ENCODE results near the gene DEFB128.
A peak's percentile ranks its signal among the peaks of the same experiment; 100 is the strongest.
"Not testable (repeated sequence)": the region's sequence is repeated elsewhere in the genome, so short reads cannot be mapped to it uniquely, and the experiment has no call there.

The DEFB128 gene

DNA sequence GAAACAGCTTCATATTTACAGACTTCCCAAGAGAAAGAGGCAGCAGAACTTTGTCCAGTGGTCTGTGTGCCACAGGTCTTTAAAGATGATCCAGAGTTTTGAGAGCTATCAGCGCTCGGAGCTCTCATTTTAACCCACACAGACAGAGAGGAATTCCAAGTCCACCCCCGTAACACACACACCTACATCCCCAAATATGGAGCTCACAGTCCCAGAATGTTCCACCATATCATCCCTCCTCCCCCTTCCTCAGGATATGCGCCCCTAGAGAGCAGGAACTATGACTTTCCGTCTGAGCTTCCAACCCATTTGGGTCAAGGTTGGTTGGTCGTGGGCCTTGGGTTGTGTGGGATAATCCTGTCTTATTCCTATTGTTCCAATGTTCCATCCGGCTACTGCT lies at the start of gene DEFB128:
DEFB128 (minus strand) TSS at position 101 of the 400 bp plus-strand sequence; CDS start at position 13, 88 bp downstream.
- DNase-seq (ENCODE audit: low read depth in 2 of 3, low spot score in 2 of 3): no peak

DNA sequence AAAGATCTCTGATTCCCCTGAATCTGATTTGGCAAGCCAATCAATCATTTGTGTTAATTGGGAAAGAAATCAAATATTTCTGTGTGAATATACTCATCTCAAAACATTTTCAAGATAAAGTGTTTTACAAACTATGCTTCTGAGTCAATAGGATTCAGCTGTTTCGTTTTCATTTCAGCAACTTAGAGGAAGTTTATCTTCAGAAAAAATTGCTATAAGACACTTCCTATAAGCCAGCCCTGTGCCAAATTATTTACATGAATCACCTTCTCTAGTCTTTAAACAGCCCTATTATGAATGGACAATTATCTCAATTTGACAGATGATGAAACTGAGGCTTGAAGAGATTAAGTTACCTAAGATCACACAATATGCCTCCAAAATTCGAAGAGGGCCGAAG lies 48.4 kb upstream of the DEFB128 start:
- no peak for DNase-seq (ENCODE audit: low read depth in 2 of 3, low spot score in 2 of 3)

DNA sequence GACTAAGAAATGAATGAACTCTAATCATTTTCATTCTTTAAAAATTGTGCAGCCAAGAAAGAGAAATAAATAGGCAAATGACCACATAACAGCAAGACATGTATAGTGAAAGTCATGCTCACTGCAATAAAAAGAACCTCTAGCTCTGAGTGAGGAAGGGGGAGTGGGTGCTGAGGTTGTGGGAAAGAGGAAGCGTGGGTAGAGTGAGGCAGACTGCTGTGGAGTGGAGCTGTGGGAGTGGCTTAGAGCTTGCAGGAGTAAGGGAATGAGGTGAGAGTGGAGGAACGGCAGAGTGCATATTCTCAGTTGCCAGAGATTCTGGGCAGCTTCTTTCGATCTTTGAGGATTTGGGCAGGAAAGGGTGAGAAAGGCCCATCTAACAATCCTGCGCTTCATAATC lies 48.0 kb upstream of the DEFB128 start:
- peak in 1 of 3 experiments; percentile 10 for DNase-seq (ENCODE audit: low read depth in 2 of 3, low spot score in 2 of 3)

DNA sequence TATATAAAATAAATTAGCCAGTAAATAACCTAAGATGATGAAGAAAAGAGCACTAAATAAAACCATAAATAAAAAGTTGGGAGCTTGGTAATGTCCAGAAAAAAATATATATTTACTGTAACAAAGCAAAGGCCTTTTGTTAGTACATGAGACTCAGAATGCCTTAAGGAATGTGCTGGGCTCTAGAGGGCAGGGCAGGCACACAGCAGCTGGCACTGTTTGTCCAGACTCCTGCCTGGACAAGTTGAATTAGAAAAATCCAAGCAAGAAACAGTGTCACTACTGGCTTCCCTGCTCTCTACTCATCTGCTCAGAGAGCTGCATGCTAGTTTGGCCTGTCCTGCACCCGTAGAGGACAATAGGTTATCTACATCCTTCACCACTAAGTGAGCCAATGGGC lies 46.4 kb upstream of the DEFB128 start:
- no peak for DNase-seq (ENCODE audit: low read depth in 2 of 3, low spot score in 2 of 3)

DNA sequence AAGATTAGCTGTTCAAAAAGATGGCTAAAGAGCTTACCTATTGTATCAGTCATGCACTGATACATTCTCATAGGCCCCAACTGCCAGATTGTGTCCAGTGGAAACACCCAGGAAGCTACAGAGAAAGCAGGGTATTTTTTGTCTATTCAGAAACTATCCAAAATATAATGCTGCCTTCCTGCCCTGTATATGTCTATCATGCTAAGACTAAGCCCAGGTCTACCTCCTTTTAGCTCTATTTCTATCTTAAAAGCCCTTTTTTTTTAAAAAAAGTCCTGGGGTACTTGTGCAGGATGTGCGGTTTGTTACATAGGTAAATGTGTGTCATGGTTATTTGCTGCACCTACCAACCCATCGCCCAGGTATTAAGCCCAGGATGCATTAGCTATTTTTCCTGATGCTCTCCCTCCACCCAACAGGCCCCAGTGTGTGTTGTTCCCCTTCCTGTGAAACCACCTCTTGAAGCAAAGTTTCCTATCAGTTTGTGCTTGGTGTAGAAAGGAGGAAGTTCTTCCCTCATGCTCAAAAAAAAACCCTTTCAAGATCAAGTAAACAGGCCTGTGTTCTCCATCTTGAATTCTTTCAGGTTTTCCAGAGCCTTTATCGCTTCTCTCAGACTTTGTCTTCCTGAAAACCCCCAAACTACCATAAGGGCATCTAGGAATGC lies 38.1 kb upstream of the DEFB128 start:
- no peak for DNase-seq (ENCODE audit: low read depth in 2 of 3, low spot score in 2 of 3)

DNA sequence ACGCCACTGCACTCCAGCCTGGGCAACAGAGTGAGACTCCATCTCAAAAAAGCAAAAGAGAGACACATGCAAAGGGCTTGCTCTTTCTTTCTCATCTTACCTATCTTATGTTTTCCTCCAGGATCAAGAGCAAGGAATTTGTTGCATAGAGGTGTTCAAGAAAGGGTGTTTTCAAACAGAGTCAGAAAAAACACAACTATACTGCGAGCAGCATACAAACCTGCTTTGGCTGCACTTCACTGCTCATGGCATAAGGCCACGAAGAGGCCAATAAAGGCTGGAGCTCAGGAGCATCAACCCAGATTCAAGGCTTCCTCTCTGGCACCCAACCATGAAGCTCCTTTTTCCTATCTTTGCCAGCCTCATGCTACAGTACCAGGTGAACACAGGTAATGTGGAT lies 37.4 kb upstream of the DEFB128 start, which contains the start of gene DEFB129:
DEFB129 (plus strand) TSS at position 301 of the 400 bp plus-strand sequence; CDS start at position 332, 31 bp downstream.
- DNase-seq (ENCODE audit: low read depth in 2 of 3, low spot score in 2 of 3): no peak

DNA sequence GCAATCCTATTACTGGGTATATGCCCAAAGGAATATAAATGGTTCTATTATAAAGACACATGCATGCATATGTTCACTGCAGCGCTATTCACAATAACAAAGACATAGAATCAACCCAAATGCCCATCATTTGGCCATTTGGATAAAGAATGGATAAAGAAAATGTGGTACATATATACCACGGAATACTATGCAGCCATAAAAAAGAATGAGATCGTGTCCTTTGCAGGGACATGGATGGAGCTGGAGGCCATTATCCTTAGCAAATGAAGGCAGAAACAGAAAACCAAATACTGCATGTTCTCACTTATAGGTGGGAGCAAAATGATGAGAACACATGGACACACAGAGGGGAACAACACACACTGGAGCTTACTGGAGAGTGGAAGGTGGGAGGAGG lies 36.4 kb upstream of the DEFB128 start:
- not testable (repeated sequence) for DNase-seq (ENCODE audit: low read depth in 2 of 3, low spot score in 2 of 3)

DNA sequence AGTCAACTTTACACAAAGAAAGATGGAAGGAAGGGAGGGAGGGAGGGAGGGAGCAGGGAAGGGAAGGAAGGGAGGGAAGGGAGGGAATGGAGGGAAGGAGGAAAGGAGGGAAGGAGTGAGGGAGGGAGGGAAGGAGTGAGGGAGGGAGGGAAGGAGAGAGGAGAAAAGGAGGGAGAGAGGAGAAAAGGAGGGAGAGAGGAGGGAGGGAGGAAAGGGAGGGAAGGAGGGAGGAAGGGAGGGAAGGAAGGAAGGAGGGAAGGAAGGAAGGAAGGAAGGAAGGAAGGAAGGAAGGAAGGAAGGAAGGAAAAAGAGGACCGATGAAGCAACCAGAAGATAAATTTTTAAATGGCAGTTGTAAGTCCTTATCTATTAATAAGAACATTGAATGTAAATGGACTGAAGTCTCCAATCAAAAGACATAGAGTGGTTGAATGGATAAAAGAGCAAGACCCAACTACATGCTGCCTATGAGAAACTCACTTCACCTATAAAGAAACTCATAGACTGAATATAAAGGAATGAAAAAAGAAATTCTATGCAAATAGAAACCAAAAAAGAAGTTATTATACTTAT lies 31.8 kb upstream of the DEFB128 start:
- DNase-seq (ENCODE audit: low read depth in 2 of 3, low spot score in 2 of 3): no peak

DNA sequence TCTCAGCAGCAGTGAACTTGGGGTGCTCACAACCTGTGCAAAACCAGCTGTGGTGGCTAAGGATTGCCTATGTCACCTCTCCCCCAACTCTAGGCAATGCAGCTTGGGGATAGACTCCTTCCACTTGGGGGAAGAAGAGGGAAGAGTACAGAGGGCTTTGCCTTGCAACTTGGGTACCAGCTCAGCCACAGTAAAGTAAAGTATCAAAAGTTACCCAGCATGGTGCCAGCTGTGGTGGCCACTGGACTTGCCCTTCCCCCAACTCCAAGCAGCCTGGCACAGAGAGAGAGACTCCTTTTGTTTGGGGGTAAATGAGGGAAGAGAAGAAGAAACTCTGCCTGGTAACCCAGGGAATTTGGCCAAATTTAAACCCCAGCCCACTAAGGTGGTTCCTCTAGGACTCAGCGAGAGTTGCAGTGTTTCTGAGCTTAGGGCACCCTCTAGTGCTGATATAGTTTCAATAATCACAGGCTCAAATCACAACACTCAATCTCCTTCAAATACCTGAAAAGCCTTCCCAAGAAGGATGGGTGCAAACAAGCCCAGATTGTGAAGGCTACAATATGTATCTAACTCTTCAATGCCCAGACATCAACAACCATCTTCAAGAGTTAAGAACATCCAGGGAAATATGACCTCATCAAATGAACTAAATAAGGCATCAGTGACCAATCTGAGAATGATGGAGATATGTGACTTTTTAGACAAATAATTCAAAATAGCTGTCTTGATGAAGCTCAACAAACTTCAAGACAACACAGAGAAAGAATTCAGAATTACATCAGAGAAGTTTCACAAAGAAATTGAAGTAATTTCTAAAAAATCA lies 30.0 kb upstream of the DEFB128 start:
- no peak for DNase-seq (ENCODE audit: low read depth in 2 of 3, low spot score in 2 of 3)

DNA sequence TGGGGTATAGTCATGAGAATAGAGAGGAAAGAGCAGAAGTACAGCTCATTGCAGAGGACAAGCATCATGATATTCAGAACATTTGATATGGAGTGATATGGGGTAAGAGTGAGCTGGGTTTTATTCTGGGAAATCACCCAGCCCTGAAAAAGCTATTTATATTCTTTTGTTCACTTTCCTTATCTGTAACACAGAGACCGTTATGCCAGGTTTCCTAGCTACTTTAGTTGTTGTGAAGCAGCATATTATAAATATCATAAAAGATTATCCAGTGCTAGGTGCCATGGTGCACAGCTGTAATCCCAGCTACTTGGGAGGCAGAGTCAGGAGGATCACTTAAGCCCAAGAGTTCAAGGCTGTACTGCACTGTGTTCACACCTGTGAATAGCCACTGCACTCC lies 27.8 kb upstream of the DEFB128 start:
- no peak for DNase-seq (ENCODE audit: low read depth in 2 of 3, low spot score in 2 of 3)

DNA sequence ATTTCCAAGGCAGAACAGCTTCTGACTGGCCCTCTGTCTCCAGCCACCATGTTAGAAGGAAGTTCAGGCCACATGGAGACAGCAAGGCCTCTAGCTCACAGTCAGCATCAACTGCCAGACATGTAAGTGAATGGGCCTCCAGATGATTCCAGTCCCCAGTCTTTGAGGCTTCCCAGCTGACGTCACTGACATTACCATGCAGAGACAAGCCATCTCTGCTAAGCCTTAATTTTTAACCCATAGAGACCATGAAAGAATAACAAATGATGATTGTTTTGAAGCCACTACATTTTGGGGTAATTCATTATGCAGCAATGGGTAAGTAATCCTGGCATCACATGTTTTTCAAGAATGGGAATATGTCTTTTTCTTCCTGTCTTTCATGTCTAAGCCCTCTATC lies 26.3 kb upstream of the DEFB128 start:
- no peak for DNase-seq (ENCODE audit: low read depth in 2 of 3, low spot score in 2 of 3)

DNA sequence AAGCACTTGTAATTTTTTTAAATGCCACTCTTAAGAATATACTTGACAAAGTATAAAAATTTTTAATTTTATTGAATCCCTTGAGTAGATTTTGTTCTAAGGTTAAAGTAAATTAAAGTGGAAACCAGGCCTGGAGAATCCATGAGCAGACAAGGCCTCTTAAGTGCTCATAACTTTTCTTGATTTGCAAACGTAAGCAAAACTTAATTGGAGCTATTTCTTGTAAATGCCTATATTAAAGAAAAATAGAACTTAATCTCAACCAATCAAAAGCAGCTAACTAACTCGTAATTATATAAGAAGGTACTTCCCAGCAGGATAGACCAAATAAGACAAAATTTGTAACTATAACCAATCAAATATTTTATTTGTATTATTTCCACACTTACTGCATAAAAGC lies 24.9 kb upstream of the DEFB128 start:
- DNase-seq (ENCODE audit: low read depth in 2 of 3, low spot score in 2 of 3): no peak

DNA sequence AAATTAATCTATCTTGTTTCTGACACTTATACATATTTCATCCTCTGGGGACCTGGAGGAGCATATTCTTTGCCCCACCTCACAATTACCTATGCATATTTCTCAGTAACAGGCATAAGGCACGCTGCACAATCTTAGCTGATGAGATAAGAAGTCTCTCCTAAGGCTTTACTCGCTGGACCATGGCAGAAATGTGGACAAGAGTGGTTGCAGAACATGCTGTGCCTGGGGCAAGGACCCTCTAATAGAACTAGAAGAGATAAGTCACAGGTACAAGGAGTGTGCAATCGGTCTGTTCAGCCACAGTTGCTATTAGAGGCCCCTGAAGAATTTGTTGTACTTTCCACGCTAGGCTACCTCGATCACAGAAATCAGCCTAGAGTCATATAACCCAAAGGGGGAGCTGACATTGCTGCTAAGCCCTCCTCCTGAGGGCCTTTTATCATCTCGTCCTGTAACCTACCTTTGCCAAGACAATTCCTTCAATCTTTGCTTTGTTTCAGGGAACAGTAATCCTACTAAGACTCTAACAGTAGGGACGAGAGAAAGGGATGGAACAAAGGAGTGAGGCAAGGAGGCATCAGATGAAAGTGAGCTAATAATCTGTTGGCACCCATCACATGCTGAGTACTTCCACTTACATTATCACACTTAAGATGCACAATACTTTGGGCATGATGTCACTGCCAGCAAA lies 21.4 kb upstream of the DEFB128 start:
- no peak for DNase-seq (ENCODE audit: low read depth in 2 of 3, low spot score in 2 of 3)

DNA sequence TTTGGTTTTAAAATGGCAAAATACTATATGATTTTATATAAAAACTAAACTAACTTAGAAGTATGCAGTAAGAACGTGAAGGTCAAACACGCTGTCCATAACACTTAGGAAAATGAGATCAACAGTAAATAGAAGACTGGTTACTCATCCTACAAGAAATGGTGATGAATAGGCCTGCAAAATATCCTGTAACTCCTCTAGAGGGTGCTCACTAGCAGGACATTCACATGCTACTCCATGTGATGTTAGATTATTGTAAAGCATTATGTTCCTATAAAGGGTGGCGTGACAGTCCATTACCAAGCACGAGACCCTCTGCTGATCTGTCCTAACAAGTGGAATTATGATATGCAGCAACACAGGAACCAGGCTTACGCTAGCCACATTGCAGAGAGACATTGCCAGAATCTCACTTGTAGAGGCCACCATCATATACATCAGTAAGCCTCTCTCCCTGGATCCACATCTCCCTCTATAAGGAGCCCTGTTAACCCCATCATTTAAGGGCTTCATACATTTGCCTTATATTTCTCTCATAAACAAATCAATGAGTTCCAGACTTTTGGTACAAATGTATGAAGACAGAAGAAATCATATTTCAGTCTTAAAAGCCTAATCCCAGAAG lies 19.5 kb upstream of the DEFB128 start:
- no peak for DNase-seq (ENCODE audit: low read depth in 2 of 3, low spot score in 2 of 3)

DNA sequence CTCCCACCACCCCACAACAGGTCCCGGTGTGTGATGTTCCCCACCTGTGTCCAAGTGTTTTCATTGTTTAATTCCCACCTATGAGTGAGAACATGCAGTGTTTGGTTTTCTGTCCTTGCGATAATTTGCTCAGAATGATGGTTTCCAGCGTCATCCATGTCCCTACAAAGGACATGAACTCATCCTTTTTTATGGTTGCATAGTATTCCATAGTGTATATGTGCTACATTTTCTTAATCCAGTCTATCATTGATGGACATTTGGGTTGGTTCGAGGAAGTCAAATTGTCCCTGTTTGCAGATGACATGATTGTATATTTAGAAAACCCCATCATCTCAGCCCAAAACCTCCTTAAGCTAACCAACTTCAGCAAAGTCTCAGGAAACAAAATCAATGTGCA lies 14.1 kb upstream of the DEFB128 start:
- not testable (repeated sequence) for DNase-seq (ENCODE audit: low read depth in 2 of 3, low spot score in 2 of 3)

DNA sequence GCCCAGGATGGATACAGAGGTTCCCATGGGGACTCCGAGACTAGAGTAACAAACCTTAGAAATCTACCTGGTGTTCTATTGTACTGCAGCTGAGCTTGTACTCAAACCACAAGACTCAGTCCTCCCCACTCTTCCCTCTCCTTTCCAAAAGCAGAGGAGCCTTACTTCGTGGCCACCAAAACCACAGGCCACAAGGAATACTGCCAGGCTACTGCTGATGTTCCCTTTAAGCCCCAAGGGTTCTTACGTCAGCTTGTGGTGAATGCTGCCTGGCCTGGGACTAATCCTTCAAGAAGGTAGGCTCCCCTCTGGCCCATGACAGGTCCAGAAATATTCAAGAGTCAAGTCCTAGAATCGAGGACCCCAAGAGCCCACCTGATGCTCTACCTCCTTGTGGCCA lies 10.5 kb upstream of the DEFB128 start:
- DNase-seq (ENCODE audit: low read depth in 2 of 3, low spot score in 2 of 3): no peak

DNA sequence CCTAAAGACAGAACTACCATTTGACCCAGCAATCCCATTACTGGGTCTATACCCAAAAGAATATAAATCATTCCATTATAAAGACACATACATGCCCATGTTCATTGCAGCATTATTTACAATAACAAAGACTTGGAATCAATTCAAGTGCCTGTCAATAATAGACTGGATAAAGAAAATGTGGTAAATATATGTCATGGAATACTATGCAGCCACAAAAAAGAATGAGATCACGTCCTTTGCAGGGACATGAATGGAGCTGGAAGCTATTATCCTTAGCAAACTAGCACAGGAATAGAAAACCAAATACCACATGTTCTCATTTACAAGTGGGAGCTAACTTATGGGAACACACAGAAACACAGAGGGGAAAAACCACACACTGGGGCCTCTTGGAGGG lies 8.7 kb upstream of the DEFB128 start:
- DNase-seq (ENCODE audit: low read depth in 2 of 3, low spot score in 2 of 3): no peak

DNA sequence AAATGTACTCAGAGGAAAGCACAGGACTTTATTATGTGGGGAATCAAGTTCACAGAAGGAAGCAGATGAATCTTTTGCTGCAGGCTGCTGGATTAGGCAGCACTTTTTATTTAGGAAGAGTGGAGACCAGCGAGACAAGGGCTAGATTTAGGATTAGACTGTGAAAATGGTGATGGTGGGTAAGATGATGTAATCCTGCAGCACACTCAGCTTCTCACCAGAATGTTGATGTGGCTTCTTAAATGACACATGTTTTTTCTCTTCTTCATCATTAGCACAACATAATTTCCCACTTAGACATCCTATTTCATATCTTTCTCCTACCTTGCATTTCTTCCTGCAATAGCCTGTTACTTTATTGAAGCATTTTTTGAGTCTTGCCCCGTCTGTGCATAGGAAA lies 1.8 kb downstream of the DEFB128 start:
- no peak for DNase-seq (ENCODE audit: low read depth in 2 of 3, low spot score in 2 of 3)

DNA sequence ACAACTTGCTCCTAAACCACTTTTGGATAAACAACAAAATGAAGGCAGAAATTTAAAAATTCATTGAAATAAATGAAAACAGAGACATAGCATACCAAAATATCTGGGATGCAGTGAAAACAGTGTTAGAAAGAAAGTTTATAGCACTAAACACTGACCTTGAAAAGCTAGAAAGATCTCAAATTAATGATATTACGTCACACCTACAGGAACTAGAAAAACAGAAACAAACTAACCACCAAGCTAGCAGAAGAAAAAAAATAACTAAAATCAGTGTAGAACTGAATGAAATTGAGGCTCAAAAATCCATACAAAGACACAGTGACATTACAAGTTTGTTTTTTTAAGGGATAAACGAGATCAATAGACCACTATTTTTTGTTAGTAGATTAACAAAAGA lies 5.2 kb downstream of the DEFB128 start:
- DNase-seq (ENCODE audit: low read depth in 2 of 3, low spot score in 2 of 3): no peak

DNA sequence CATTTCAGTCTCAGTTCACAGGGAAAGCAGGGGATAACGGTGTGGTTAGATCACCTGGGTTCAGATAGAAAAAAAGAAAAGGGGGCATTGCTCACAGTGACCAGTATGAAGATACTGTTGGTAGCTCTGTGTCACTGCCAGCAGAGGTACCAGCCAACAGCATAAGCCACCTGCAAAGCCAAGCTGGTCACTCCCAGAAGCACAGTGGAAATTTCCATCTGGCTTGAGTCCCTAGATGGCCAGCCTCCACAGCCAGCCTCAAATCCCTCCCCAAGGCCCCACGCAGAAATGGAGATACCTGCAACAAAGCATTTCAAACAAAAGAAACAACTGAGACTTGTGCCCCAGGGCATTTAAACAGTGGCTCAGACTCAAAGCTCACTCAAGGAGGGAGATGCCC lies 20.6 kb downstream of the DEFB128 start:
- DNase-seq (ENCODE audit: low read depth in 2 of 3, low spot score in 2 of 3): no peak

DNA sequence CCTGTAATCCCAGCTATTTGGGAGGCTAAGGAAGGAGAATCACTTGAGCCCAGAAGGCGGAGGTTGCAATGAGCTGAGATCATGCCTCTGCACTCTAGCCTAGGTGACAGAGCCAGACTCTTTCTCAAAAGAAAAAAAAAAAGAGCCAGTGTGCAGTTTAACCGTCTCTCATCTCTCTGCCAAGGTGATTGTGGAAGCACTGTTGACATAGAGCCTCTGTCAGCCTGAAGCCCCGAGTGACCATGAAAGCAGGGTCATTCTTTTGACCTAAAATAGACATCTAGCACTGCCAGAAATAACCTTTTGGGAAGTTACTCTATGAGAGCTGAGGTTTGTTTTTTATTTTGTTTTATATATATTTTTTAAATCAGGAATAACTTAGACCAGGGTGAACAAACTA lies 24.9 kb downstream of the DEFB128 start:
- no peak for DNase-seq (ENCODE audit: low read depth in 2 of 3, low spot score in 2 of 3)

Data from activated CD8-positive, alpha-beta memory T cell treated with anti-CD3 and anti-CD28 coated beads for 48 hours (primary cell).